GM23338 (cell line): ENCODE data around the gene CRYZL1. TPM values are rescaled to one million over a fixed set of nuclear protein-coding genes. Genes with fewer than 3 reads are reported as not detected.

ENCODE experiments used
- ATAC-seq: fragments of 200-7000 bp; cut with Tn5 transposase; 3 replicates; pipeline ENCODE4 v1.9.1; 2020
- DNase-seq: peaks from one replicate; pipeline ENCODE4 v3.0.0-alpha.2; 2015; ENCODE audit warnings: low spot score
- H2AFZ ChIP-seq: fragments of 200-600 bp; sonication (generic); 2 replicates; pipeline ENCODE4 v1.8.0; 2016; ENCODE audit warnings: antibody characterized with exemption, mild to moderate bottlenecking, moderate library complexity
- H3F3A ChIP-seq: fragments of 200-600 bp; sonication (generic); replicated peaks from 2 replicates; pipeline ENCODE4 v1.8.0; 2017; ENCODE audit warnings: antibody characterized with exemption, mixed run types, low read depth
- H3K27ac ChIP-seq: fragments of 200-600 bp; sonication (generic); 2 replicates; pipeline ENCODE4 v1.6.1; 2016; ENCODE audit warnings: low read depth
- H3K27me3 ChIP-seq: fragments of 200-600 bp; sonication (generic); 2 replicates; pipeline ENCODE4 v1.8.0; 2016; ENCODE audit warnings: mild to moderate bottlenecking, mixed run types, moderate library complexity; ENCODE audit not compliant: insufficient read depth
- H3K36me3 ChIP-seq: fragments of 200-600 bp; sonication (generic); 2 replicates; pipeline ENCODE4 v1.8.0; 2016; ENCODE audit warnings: mild to moderate bottlenecking; ENCODE audit not compliant: insufficient read depth
- H3K4me1 ChIP-seq: fragments of 200-600 bp; sonication (generic); 2 replicates; pipeline ENCODE4 v1.8.0; 2016; ENCODE audit warnings: mild to moderate bottlenecking, moderate library complexity; ENCODE audit not compliant: insufficient read depth
- H3K4me2 ChIP-seq: fragments of 200-600 bp; sonication (generic); 2 replicates; pipeline ENCODE4 v1.7.1; 2017; ENCODE audit warnings: mixed run types
- H3K4me3 ChIP-seq: fragments of 200-600 bp; sonication (generic); 2 replicates; pipeline ENCODE4 v1.6.1; 2016; ENCODE audit warnings: mixed run types
- H3K79me2 ChIP-seq: fragments of 200-600 bp; sonication (generic); replicated peaks from 2 replicates; pipeline ENCODE4 v1.8.0; 2017; ENCODE audit warnings: mild to moderate bottlenecking; ENCODE audit not compliant: insufficient read depth
- H3K9me2 ChIP-seq: fragments of 200-600 bp; sonication (generic); 2 replicates; pipeline ENCODE4 v1.8.0; 2017; ENCODE audit not compliant: insufficient read depth
- H4K20me1 ChIP-seq: fragments of 200-600 bp; sonication (generic); replicated peaks from 2 replicates; pipeline ENCODE4 v1.8.0; 2017; ENCODE audit warnings: mild to moderate bottlenecking; ENCODE audit not compliant: insufficient read depth
- H3K27ac Mint-ChIP-seq: 2 replicates; pipeline ENCODE4 v1.8.0; 2020; ENCODE audit warnings: inconsistent platforms, mild to moderate bottlenecking, moderate library complexity, mixed read lengths
- H3K27me3 Mint-ChIP-seq: 3 replicates; pipeline ENCODE4 v1.8.0; 2022; ENCODE audit warnings: low read depth, mild to moderate bottlenecking, moderate library complexity, mixed read lengths, inconsistent platforms; ENCODE audit not compliant: insufficient read depth, poor library complexity
- H3K36me3 Mint-ChIP-seq: 3 replicates; pipeline ENCODE4 v1.8.0; 2021; ENCODE audit warnings: low read depth, mild to moderate bottlenecking, inconsistent platforms, moderate library complexity, mixed read lengths
- H3K4me1 Mint-ChIP-seq: 3 replicates; pipeline ENCODE4 v1.8.0; 2020; ENCODE audit warnings: mild to moderate bottlenecking, inconsistent platforms, mixed read lengths
- H3K4me3 Mint-ChIP-seq: 3 replicates; pipeline ENCODE4 v1.8.0; 2021; ENCODE audit warnings: moderate library complexity, mild to moderate bottlenecking, inconsistent platforms, mixed read lengths
- H3K9me3 Mint-ChIP-seq: 3 replicates; pipeline ENCODE4 v1.8.0; 2020; ENCODE audit warnings: moderate library complexity, mild to moderate bottlenecking, inconsistent platforms, mixed read lengths
- CREB1 ChIP-seq: fragments of 250-450 bp; sonication (Bioruptor Pico); IDR thresholded peaks from 2 replicates; pipeline ENCODE4 v1.5.0; 2020; ENCODE audit warnings: low read depth, mild to moderate bottlenecking, moderate library complexity
- CTCF ChIP-seq, 2 experiments: fragments of 200-600 bp in 1 of 2; sonication (generic) in 1 of 2; conservative IDR thresholded peaks; 2 replicates each; pipeline versions ENCODE4 v1.5.1 to v1.6.1; 2016 to 2017; ENCODE audit warnings: antibody characterized with exemption in 2 of 2, low read depth in 2 of 2, mild to moderate bottlenecking in 2 of 2, moderate library complexity in 1 of 2
- ETS1 ChIP-seq: IDR thresholded peaks from 2 replicates; pipeline ENCODE4 v1.6.1; 2016; ENCODE audit warnings: antibody characterized with exemption
- EZH2 ChIP-seq: fragments of 200-600 bp; sonication (generic); IDR thresholded peaks from one replicate; pipeline ENCODE4 v1.8.0; 2017; ENCODE audit warnings: antibody characterized with exemption, mild to moderate bottlenecking, low read depth; ENCODE audit not compliant: unreplicated experiment
- EZH2phosphoT487 ChIP-seq: fragments of 200-600 bp; sonication (generic); IDR thresholded peaks from one replicate; pipeline ENCODE4 v1.8.1; 2018; ENCODE audit warnings: antibody characterized with exemption; ENCODE audit not compliant: unreplicated experiment
- JUNB ChIP-seq: IDR thresholded peaks from one replicate; pipeline ENCODE4 v1.6.1; 2016; ENCODE audit warnings: antibody characterized with exemption; ENCODE audit not compliant: unreplicated experiment
- ZNF114 ChIP-seq: fragments of 250-450 bp; sonication (Bioruptor Pico); IDR thresholded peaks from 2 replicates; pipeline ENCODE4 v1.5.0; 2020; ENCODE audit warnings: mild to moderate bottlenecking, moderate library complexity
- polyA plus RNA-seq: library from polyadenylated mRNA; unstranded; fragments of >200 nt; fragmentation: Nextera tagmentation; extraction: Ambion mirVana; gene quantifications from 2 replicates; pipeline ENCODE4 v1.2.1, GENCODE V29; 2016
- total RNA-seq: library from RNA; depleted of rRNA; stranded (reverse); fragments of >200 nt; shearing (Covaris generic); gene quantifications from 2 replicates; pipeline ENCODE4 v1.2.3, GENCODE V29; 2014
- TF ChIP-seq, protein P1 (sequence below): fragments of 250-450 bp; sonication (Bioruptor Pico); IDR thresholded peaks from 2 replicates; pipeline ENCODE4 v1.5.0; 2020; ENCODE audit warnings: mild to moderate bottlenecking, moderate library complexity

CRYZL1 gene
- total and polyA plus RNA-seq, 2 experiments from 2014 or later = 23.8 to 40.5 TPM

DNA sequence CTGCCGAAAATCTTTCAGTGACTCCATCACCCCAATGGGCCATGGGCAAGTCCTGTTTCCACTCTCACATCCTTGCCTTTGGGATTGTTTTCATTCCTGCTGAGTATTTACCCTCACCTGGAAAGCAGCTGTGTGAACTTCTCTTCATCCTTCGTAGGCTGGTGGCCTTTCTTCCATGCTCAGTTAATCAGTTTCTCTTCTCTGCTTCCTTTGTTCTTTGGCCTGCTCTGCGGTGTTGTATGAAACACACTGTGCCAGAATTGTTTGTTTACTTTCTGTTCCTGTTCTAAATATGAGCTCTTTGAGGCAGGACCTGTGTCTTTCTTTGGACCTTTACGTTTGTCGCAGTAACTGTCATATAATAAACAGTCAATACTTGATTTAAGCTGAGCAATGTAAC lies 49.3 kb upstream of the CRYZL1 start:
- Mint-ChIP-seq H3K27me3 (peaks cover 6% of the 10 kb centered on the region), H3K36me3 (no peaks in the 10 kb centered on the region), H3K27ac (no peak overlapping the region), H3K4me1 (peaks cover 58% of the 10 kb centered on the region), H3K4me3 (no peak overlapping the region), H3K9me3 (no peaks in the 10 kb centered on the region)
- peaks cover 49% of the 10 kb centered on the region for H3K4me1 ChIP-seq
- H3F3A ChIP-seq = no peaks in the 10 kb centered on the region
- H3K36me3 ChIP-seq = no peaks in the 10 kb centered on the region
- peaks cover 98% of the 10 kb centered on the region for H3K79me2 ChIP-seq
- peaks cover 12% of the 10 kb centered on the region for H4K20me1 ChIP-seq
- H2AFZ ChIP-seq = no peak overlapping the region
- DNase-seq (no peak), ATAC-seq (no peak)
- H3K27ac ChIP-seq = no peak overlapping the region
- H3K4me3 ChIP-seq = no peak overlapping the region
- H3K27me3 ChIP-seq = no peaks in the 10 kb centered on the region
- no peaks in the 10 kb centered on the region for H3K9me2 ChIP-seq
- TF ChIP-seq EZH2 (no peak), EZH2phosphoT487 (no peak), ETS1 (no peak), ZNF114 (no peak), JUNB (no peak), CTCF (conservative IDR thresholded peaks at IDR 0.05; ENCODE audit: low read depth in 2 of 2) (no peak), CREB1 (no peak)
- TF ChIP-seq, protein P1, sequence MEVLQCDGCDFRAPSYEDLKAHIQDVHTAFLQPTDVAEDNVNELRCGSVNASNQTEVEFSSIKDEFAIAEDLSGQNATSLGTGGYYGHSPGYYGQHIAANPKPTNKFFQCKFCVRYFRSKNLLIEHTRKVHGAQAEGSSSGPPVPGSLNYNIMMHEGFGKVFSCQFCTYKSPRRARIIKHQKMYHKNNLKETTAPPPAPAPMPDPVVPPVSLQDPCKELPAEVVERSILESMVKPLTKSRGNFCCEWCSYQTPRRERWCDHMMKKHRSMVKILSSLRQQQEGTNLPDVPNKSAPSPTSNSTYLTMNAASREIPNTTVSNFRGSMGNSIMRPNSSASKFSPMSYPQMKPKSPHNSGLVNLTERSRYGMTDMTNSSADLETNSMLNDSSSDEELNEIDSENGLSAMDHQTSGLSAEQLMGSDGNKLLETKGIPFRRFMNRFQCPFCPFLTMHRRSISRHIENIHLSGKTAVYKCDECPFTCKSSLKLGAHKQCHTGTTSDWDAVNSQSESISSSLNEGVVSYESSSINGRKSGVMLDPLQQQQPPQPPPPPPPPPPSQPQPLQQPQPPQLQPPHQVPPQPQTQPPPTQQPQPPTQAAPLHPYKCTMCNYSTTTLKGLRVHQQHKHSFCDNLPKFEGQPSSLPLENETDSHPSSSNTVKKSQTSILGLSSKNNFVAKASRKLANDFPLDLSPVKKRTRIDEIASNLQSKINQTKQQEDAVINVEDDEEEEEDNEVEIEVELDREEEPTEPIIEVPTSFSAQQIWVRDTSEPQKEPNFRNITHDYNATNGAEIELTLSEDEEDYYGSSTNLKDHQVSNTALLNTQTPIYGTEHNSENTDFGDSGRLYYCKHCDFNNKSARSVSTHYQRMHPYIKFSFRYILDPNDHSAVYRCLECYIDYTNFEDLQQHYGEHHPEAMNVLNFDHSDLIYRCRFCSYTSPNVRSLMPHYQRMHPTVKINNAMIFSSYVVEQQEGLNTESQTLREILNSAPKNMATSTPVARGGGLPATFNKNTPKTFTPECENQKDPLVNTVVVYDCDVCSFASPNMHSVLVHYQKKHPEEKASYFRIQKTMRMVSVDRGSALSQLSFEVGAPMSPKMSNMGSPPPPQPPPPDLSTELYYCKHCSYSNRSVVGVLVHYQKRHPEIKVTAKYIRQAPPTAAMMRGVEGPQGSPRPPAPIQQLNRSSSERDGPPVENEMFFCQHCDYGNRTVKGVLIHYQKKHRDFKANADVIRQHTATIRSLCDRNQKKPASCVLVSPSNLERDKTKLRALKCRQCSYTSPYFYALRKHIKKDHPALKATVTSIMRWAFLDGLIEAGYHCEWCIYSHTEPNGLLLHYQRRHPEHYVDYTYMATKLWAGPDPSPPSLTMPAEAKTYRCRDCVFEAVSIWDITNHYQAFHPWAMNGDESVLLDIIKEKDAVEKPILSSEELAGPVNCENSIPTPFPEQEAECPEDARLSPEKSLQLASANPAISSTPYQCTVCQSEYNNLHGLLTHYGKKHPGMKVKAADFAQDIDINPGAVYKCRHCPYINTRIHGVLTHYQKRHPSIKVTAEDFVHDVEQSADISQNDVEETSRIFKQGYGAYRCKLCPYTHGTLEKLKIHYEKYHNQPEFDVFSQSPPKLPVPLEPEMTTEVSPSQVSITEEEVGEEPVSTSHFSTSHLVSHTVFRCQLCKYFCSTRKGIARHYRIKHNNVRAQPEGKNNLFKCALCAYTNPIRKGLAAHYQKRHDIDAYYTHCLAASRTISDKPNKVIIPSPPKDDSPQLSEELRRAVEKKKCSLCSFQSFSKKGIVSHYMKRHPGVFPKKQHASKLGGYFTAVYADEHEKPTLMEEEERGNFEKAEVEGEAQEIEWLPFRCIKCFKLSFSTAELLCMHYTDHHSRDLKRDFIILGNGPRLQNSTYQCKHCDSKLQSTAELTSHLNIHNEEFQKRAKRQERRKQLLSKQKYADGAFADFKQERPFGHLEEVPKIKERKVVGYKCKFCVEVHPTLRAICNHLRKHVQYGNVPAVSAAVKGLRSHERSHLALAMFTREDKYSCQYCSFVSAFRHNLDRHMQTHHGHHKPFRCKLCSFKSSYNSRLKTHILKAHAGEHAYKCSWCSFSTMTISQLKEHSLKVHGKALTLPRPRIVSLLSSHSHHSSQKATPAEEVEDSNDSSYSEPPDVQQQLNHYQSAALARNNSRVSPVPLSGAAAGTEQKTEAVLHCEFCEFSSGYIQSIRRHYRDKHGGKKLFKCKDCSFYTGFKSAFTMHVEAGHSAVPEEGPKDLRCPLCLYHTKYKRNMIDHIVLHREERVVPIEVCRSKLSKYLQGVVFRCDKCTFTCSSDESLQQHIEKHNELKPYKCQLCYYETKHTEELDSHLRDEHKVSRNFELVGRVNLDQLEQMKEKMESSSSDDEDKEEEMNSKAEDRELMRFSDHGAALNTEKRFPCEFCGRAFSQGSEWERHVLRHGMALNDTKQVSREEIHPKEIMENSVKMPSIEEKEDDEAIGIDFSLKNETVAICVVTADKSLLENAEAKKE = no peak
- H3K4me2 ChIP-seq = peak overlapping the region; percentile 2; the same call in 1 of the 2 replicates
